Activated T-cell treated with anti-CD3 and anti-CD28 coated beads, Interleukin-2, amount 50 U/mL, for 4 hours (primary cell): Measurements from ENCODE around the gene NDUFA12. TPM values are rescaled to one million over a fixed set of nuclear protein-coding genes. Genes with fewer than 3 reads are reported as not detected.
A peak's percentile ranks its signal among the peaks of the same experiment; 100 is the strongest.

Experiments used
- ATAC-seq, 2 donors: fragments of 200-7000 bp; cut with Tn5 transposase; one replicate each; pipeline ENCODE4 v1.10.0; 2021
- DNase-seq: peaks from one replicate; pipeline ENCODE4 v3.0.0-alpha.2; 2020
- H3K27me3 Mint-ChIP-seq: one replicate; pipeline ENCODE4 v1.8.0; 2021; ENCODE audit warnings: low read depth, mixed read lengths
- H3K36me3 Mint-ChIP-seq: one replicate; pipeline ENCODE4 v1.8.0; 2022; ENCODE audit warnings: mixed read lengths; ENCODE audit not compliant: insufficient read depth
- H3K4me1 Mint-ChIP-seq: one replicate; pipeline ENCODE4 v1.8.0; 2021; ENCODE audit warnings: low read depth, mixed read lengths
- H3K4me3 Mint-ChIP-seq: one replicate; pipeline ENCODE4 v1.8.0; 2021; ENCODE audit warnings: mild to moderate bottlenecking, moderate library complexity, mixed read lengths
- H3K9me3 Mint-ChIP-seq: one replicate; pipeline ENCODE4 v1.8.0; 2021; ENCODE audit warnings: mixed read lengths
- total RNA-seq, 3 donors: library from RNA; stranded (reverse); gene quantifications; one replicate each; pipeline ENCODE4 v1.2.1, GENCODE V29; 2021

Gene NDUFA12
- total RNA-seq, 3 donors from 2014 or later = 141 to 155 (median 151) TPM

DNA sequence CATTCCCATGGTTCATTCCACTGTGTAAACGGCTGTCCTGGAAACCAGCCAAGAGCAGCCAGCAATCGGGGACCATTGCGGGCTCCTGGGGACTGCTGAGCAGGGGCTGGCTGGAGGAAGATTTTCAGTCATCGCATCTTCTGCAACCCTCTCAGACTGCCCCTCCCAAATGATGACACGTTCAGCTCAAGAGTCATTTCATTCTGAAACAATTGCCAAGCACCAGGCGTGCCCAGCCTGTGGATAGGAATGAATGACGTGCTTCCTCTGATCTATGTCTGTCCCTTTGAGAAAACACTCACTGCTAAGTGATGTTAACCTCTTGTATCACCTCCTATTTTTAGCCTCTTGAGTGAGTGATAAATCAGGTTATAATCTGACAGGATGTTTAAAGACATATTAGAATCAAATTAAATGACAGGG lies 62.0 kb downstream of the NDUFA12 start:
- Mint-ChIP-seq H3K27me3 (peaks cover 2% of the 10 kb centered on the region), H3K36me3 (peaks cover 3% of the 10 kb centered on the region), H3K9me3 (peaks cover 11% of the 10 kb centered on the region), H3K4me1 (peaks cover 42% of the 10 kb centered on the region), H3K4me3 (peak overlapping the region; percentile 6)
- ATAC-seq = peak; percentile 85 to 93
- peak; percentile 32 for DNase-seq

- Mint-ChIP-seq H3K4me1 (peaks cover 42% of the 10 kb centered on the region), H3K36me3 (peaks cover 3% of the 10 kb centered on the region), H3K27me3 (peaks cover 2% of the 10 kb centered on the region), H3K4me3 (no peak overlapping the region), H3K9me3 (peaks cover 11% of the 10 kb centered on the region)
- no peak for ATAC-seq
- no peak for DNase-seq
Measured at GRCh38 chr12:94940771-94941170, 62.7 kb downstream of the NDUFA12 start.

GRCh38 chr12:94938583-94938982 lies 64.9 kb downstream of the NDUFA12 start:
- peaks cover 29% of the 10 kb centered on the region for H3K4me1 Mint-ChIP-seq
- no peaks in the 10 kb centered on the region for H3K36me3 Mint-ChIP-seq
- no peaks in the 10 kb centered on the region for H3K27me3 Mint-ChIP-seq
- no peak for DNase-seq
- peaks cover under 1% of the 10 kb centered on the region for H3K9me3 Mint-ChIP-seq
- ATAC-seq = no peak
- H3K4me3 Mint-ChIP-seq = no peak overlapping the region

DNA sequence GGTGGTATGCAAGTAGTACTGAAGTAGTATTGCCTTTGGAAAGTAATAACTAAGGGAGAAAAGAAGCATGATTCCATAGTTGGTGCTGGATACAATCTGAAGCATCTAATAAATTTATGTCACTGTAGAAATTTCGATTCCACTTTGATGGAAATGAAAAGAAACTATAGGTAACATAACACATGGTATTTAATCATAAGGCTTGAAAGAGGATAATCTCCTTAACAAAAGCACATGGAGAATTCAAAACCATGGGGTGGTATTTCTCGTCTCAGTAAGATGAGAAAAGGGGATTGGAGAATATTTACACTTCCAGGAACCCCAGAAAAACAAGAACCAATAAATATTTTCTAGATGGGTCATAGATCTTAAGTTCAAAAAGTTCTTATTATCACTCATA lies 72.7 kb downstream of the NDUFA12 start:
- ATAC-seq (no peak), DNase-seq (no peak)
- Mint-ChIP-seq H3K9me3 (no peaks in the 10 kb centered on the region), H3K36me3 (no peaks in the 10 kb centered on the region), H3K4me1 (no peaks in the 10 kb centered on the region), H3K4me3 (no peak overlapping the region), H3K27me3 (no peaks in the 10 kb centered on the region)

DNA sequence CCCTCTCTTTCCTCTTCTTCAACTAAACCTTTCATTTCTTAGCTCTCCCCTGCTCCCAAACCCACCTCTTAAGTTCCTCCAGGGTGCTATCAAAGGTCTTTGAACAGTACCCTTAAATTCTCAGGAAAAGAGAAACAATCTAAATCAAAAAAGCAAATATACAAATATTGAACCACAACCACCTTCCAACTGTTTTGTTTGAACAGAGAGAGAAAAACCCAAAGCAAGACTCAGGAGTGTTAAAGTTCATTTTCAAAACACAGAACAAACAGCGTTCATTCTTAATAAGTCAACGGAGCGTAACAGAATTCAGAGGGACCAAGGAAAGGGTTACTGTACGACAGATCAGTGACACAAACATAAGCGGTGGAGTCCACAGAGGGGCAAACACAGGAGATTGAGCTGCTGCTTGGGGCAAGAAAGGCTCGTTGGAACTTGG lies 73.3 kb downstream of the NDUFA12 start:
- Mint-ChIP-seq H3K36me3 (no peaks in the 10 kb centered on the region), H3K9me3 (no peaks in the 10 kb centered on the region), H3K4me3 (no peak overlapping the region), H3K27me3 (no peaks in the 10 kb centered on the region), H3K4me1 (no peaks in the 10 kb centered on the region)
- ATAC-seq (no peak), DNase-seq (no peak)

DNA sequence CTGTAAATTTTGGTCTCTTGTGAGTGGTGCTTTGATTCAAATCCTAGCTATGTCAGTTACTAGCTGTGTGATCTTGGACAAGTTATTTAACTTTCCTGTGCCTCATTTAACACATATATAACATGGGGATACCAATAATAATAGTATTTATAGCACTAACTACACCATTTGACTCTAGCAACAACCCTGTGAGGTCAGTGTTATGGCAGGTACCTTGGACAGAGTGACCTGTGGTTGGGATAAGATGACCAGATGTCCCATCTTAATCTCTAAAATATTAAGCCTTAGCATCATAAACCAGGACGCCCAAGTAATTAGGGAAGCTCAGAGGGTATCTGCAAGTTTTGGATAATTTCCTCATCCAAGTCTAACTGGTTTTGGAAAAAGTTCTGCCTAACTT lies 73.7 kb downstream of the NDUFA12 start:
- H3K36me3 Mint-ChIP-seq = no peaks in the 10 kb centered on the region
- no peaks in the 10 kb centered on the region for H3K27me3 Mint-ChIP-seq
- no peak overlapping the region for H3K4me3 Mint-ChIP-seq
- H3K4me1 Mint-ChIP-seq = no peaks in the 10 kb centered on the region
- DNase-seq = no peak
- no peaks in the 10 kb centered on the region for H3K9me3 Mint-ChIP-seq
- no peak for ATAC-seq

DNA sequence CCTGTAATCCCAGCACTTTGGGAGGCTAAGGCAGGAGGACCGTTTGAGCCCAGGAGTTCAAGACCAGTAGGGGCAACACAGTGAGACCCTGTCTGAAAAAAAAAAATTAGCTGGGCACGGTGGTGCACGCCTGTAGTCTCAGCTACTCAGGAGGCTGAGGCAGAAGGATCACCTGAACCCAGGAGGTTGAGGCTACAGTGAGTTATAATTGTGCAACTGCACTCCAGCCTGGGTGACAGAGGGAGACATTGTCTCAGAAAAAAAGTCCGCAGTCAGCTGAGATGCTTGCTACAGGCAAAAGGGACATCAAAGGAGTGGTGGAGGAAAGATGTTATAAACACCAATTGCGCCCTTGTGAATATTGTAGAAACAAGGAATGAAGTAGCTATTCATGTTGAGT lies 77.8 kb downstream of the NDUFA12 start:
- Mint-ChIP-seq H3K4me3 (no peak overlapping the region), H3K27me3 (no peaks in the 10 kb centered on the region), H3K9me3 (no peaks in the 10 kb centered on the region), H3K4me1 (no peaks in the 10 kb centered on the region), H3K36me3 (no peaks in the 10 kb centered on the region)
- ATAC-seq (no peak), DNase-seq (no peak)

DNA sequence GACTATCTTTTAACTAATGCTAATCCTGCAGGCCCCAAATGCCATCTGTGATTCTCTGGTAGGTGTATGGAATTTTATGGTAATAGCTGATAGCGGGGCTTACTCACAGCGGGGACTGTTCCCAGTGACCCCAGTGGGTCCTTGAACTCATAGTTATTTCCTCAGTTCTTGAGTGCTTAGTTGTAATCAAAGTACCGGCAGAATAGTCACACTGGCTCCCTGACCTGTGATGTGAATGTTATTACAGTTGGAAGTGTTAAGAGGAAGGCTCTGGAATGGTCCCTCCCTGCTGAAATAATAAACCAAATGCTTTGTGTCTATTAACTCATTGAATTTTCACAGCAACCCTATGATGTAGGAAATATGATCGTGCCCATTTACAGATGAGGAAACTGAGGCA lies 78.3 kb downstream of the NDUFA12 start:
- no peaks in the 10 kb centered on the region for H3K27me3 Mint-ChIP-seq
- no peaks in the 10 kb centered on the region for H3K4me1 Mint-ChIP-seq
- DNase-seq = no peak
- H3K4me3 Mint-ChIP-seq = no peak overlapping the region
- H3K36me3 Mint-ChIP-seq = no peaks in the 10 kb centered on the region
- H3K9me3 Mint-ChIP-seq = no peaks in the 10 kb centered on the region
- ATAC-seq = no peak

GRCh38 chr12:94922561-94922960 lies 80.9 kb downstream of the NDUFA12 start:
- Mint-ChIP-seq H3K9me3 (no peaks in the 10 kb centered on the region), H3K4me1 (no peaks in the 10 kb centered on the region), H3K4me3 (no peak overlapping the region), H3K36me3 (no peaks in the 10 kb centered on the region), H3K27me3 (no peaks in the 10 kb centered on the region)
- DNase-seq = no peak
- no peak for ATAC-seq

Other genes with a start within 250 kb of the NDUFA12 start
- 10 to 100 TPM; 13.4 to 16.5 (median 14.1) TPM for gene NR2C1, start 69.9 kb upstream of the NDUFA12 start, total RNA-seq
- gene FGD6, start 213.8 kb upstream of the NDUFA12 start, total RNA-seq = under 1 TPM; 0.66 to 0.82 (median 0.81) TPM
- 10 to 100 TPM; 41.7 to 43.4 (median 41.8) TPM for gene VEZT, start 214.1 kb upstream of the NDUFA12 start, total RNA-seq